ENCODE data around the gene TBC1D24.

TBC1D24 gene

DNA sequence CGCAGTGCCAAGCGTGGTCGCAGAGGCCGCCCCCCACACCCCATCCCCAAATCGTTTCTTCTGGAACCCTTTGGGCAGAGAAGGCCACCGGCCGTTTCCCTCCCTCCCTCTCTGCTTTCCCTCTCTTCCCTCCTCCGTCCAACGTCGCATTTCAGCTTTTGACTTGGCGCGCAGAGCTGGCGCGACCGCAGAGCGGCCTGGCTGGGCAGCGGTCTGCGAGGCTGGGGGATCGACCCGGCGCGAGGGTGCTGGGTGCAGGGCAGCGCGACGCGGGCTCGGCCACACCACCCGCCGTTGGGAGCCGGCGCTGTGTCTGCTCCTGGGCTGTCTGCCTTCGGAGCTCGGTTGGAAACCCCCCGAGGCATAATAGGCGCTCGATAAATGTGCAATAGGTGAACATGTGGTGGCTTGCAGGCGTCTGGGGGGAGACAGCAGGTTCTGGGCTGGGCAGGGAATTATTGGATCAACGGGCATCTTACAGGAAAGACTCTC lies 6.6 kb upstream of the TBC1D24 start:
- TF ChIP-seq, protein P1, sequence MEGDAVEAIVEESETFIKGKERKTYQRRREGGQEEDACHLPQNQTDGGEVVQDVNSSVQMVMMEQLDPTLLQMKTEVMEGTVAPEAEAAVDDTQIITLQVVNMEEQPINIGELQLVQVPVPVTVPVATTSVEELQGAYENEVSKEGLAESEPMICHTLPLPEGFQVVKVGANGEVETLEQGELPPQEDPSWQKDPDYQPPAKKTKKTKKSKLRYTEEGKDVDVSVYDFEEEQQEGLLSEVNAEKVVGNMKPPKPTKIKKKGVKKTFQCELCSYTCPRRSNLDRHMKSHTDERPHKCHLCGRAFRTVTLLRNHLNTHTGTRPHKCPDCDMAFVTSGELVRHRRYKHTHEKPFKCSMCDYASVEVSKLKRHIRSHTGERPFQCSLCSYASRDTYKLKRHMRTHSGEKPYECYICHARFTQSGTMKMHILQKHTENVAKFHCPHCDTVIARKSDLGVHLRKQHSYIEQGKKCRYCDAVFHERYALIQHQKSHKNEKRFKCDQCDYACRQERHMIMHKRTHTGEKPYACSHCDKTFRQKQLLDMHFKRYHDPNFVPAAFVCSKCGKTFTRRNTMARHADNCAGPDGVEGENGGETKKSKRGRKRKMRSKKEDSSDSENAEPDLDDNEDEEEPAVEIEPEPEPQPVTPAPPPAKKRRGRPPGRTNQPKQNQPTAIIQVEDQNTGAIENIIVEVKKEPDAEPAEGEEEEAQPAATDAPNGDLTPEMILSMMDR (IDR thresholded peaks at IDR 0.05; ENCODE audit: low read depth, low read length): no peak
- H3K4me3 ChIP-seq (ENCODE audit: low read depth, low read length): peak overlapping the region; percentile 21
- no peak for DNase-seq (ENCODE audit: low read depth, low spot score)
- in situ Hi-C loops (cut with HindIII; ENCODE audit: low sequenced_read_pairs): no loop called here

DNA sequence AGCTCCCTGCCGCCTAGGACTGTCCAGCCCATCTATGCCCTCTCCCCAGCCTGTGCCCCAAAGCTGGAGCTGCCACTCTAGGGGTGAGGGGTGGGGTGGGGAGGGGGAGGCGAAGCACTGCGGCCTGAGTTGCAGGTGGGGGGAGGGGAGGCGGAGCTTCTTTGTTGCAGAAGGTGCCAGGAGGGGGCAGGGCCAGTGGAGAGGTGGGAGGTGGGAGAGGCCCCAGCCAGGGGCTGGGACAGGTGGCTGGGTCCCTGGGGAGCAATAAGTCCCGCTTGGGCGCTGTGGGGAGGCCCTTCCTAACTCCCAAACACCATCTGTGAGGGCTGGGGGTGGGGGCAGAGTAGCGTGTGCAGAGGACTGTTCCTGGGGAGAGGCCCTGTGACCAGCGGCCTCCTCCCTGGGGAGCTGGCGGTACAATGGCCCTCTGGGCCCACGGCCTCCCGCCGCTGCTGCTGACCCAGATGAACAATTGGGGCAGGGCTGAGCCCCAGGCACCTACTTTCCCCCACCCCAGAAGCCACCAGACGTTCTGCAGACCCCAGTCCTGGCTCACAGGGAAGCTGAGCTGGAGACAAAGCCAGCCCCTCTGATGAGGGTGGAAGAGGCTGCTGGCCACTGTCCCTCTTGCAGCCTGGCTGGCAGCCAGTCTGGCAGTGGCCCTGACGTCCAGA lies 6.1 kb upstream of the TBC1D24 start:
- H3K4me3 ChIP-seq (ENCODE audit: low read depth, low read length): no peak overlapping the region
- DNase-seq (ENCODE audit: low read depth, low spot score): no peak
- TF ChIP-seq, protein P1 (IDR thresholded peaks at IDR 0.05; ENCODE audit: low read depth, low read length): no peak
- in situ Hi-C loops (cut with HindIII; ENCODE audit: low sequenced_read_pairs): no loop called here

DNA sequence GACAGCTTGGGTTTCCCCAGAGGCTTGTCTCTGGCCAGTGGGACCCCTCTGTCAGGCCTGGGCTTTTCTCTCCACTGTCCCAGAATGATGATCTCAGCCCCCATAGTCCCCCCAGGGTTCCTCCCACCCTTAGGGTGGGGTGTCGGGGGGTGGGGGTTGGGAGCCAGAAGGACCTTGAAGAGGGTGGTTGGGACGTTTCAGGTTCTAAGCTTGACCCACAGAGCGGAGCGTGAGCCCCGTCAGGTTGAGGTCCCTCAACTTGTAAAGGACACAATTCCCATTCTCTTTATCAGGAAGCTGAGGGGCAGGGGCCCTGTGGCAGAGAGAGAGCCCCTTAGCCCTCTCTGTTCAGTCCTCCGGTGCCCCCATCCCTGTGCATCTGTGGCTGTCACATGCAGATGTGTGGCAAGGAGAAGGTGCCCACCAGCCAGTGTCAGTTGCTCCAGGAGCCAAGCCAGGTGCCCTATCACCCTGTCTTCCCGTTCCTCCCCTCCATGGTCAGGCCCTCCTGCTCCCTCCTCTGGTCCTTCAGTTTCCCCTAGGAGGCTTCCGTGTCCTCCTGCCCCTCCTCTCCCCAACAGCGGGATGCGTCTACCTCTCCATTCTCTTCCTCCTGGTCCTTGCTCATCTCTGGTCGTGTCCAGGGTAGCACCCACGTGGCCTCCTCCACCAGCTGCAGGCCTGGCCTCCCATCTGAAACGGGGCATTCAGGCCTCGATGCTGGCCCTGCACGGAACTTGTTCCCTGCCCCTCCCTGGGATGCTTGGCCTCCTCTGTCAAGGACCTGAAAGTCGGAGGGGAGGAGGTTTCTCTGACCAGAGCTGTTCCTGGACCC lies 5.3 kb upstream of the TBC1D24 start:
- no peak overlapping the region for H3K4me3 ChIP-seq (ENCODE audit: low read depth, low read length)
- in situ Hi-C loops (cut with HindIII; ENCODE audit: low sequenced_read_pairs): no loop called here
- DNase-seq (ENCODE audit: low read depth, low spot score): no peak
- TF ChIP-seq, protein P1 (IDR thresholded peaks at IDR 0.05; ENCODE audit: low read depth, low read length): no peak

DNA sequence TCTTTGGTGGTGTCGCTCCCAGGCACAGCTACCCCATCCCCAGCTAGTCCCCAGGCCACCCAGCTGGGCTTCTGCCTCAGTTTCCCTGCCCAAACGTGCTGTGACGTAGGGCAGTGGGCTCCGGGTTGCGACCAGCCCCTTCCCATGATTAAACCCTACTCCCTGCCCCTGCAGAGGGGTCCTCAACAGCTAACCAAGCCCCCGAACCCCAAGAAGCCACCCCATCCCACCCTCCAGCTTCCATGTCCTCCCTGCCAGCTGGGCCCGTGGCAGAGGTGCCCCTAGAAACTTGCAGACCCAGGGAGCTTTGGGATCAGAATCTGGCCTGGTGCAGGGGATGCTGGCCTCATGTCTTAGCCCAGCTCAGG lies 4.7 kb upstream of the TBC1D24 start:
- no peak for DNase-seq (ENCODE audit: low read depth, low spot score)
- in situ Hi-C loops (cut with HindIII; ENCODE audit: low sequenced_read_pairs): no loop called here
- no peak overlapping the region for H3K4me3 ChIP-seq (ENCODE audit: low read depth, low read length)
- TF ChIP-seq, protein P1 (IDR thresholded peaks at IDR 0.05; ENCODE audit: low read depth, low read length): no peak

DNA sequence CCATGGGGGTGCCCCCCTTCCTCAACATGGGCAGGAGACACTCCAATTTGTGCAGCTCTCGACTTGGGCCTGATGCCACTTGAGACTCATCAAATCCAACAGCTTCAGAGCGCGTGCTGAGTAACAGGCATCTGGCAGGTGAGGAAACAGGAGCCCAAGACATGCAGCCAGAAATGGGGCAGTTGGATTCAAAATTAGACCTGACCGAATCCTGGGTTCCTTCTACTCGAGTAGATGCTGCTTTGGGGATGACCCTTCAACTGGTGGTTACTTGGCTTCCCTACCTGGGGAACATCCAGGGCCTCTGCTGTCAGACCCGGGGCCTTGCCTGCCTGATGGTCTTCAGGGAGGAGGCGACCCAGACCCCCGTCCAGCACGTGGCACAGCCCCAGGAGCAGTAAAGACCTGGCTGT lies 4.3 kb upstream of the TBC1D24 start:
- no peak overlapping the region for H3K4me3 ChIP-seq (ENCODE audit: low read depth, low read length)
- no peak for DNase-seq (ENCODE audit: low read depth, low spot score)
- in situ Hi-C loops (cut with HindIII; ENCODE audit: low sequenced_read_pairs): no loop called here
- TF ChIP-seq, protein P1 (IDR thresholded peaks at IDR 0.05; ENCODE audit: low read depth, low read length): no peak

DNA sequence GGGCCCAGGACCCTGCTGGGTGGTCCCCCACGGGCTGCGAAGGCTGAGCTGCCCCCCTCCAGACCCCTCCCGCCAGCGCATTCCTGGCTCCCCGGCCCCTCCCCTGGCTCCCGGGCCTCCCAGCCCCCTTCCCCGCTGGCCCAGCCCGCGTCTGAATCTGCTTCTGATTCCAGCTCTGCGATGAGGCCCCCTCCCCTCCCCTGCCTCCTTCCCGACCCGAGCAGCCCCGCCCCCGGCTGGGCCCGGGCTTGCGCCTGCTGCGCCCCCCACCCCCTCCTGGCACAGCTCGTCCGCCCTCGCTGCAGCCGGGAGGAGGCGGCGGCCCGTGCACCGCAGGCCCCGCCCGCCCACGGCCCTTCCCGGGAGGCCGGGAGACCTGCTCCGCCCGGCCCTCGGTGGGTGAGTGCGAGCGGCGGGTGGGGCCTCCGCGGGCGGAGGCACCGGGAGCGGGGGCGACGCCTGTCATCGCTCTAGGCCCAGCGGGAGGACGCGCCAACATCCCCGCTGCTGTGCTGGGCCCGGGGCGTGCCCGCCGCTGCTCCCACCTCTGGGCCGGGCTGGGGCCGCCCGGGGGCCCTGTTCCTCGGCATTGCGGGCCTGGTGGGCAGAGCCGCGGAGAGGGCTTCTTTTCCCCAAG lies 3.8 kb upstream of the TBC1D24 start, which contains the start of gene NTN3:
TSS of gene NTN3 (plus strand) at position 282 of the 637 bp plus-strand sequence. CDS start 405 bp downstream, outside the sequence.
- in situ Hi-C loops (cut with HindIII; ENCODE audit: low sequenced_read_pairs): no loop called here
- TF ChIP-seq, protein P1 (IDR thresholded peaks at IDR 0.05; ENCODE audit: low read depth, low read length): no peak
- DNase-seq (ENCODE audit: low read depth, low spot score): no peak
- no peak within 1 kb of the TSS for H3K4me3 ChIP-seq (ENCODE audit: low read depth, low read length)

Data from astrocyte of the spinal cord (primary cell).